Kidney epithelial cell (primary cell): Measurements from ENCODE around the gene YWHAG. TPM values are rescaled to one million over a fixed set of nuclear protein-coding genes. Genes with fewer than 3 reads are reported as not detected.

Experiments used
- DNase-seq: peaks from one replicate; pipeline ENCODE4 v3.0.0-alpha.2; 2010; ENCODE audit warnings: low read depth
- H3K27me3 ChIP-seq: 2 replicates; pipeline ENCODE4 v1.6.0; 2011; ENCODE audit warnings: low read length; ENCODE audit not compliant: control insufficient read depth, insufficient read depth
- H3K36me3 ChIP-seq: 2 replicates; pipeline ENCODE4 v1.5.1; 2011; ENCODE audit warnings: low read length; ENCODE audit not compliant: control insufficient read depth, insufficient read depth
- H3K4me3 ChIP-seq: 2 replicates; pipeline ENCODE4 v1.5.1; 2011; ENCODE audit warnings: low read depth, mild to moderate bottlenecking, control low read depth, low read length
- total RNA-seq: library from RNA; depleted of rRNA; stranded (reverse); fragments of >200 nt; gene quantifications from 2 replicates; pipeline ENCODE4 v1.2.3, GENCODE V29; 2015
- TF ChIP-seq, protein P1 (sequence below): IDR thresholded peaks from 2 replicates; pipeline ENCODE4 v1.5.1; 2011; ENCODE audit warnings: mild to moderate bottlenecking, moderate library complexity, low read length, control low read depth, inconsistent platforms; ENCODE audit not compliant: insufficient read depth, poor library complexity, severe bottlenecking

YWHAG gene
- total RNA-seq, 1 donor from 2014 or later, result 115 TPM

DNA sequence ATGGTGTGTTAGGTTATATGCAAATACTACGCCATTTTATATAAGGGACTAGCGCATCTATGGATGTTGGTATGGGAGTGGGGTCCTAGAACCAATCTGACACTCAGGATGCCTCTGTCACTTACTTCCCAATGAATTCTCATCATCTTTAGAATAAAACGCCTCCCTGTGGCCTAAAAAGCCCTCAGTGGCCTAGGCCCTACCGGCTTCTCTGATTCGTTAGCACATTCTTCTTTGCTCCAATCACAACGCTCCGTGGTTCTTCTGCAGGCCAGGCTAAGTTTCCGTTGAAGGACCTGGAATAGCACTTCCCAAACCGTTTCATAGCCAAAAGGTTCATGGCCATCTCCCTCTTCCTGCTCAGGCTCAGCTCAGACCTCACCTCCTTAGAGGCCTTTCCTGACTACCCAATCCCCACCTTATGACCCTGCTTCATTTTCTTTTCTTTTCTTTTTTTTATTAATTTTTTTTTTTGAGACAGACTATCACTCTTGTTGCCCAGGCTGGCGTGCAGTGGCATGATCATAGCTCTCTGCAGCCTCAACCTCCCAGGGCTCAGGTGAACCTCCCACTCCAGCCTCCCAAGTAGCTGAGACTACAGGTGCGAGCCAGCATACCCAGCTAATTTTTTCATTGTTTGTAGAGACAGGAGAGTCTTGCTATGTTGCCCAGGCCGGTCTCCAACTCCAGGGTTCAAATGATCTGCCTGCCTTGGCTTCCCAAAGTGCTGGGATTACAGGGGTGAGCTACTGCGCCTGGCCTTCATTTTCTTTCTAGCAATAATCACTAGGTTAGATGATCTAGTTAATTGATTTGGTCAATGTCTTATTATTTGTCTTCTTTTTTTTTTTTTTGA is 24.5 kb upstream of the YWHAG start:
- no peaks in the 10 kb centered on the region for H3K27me3 ChIP-seq
- TF ChIP-seq, protein P1, sequence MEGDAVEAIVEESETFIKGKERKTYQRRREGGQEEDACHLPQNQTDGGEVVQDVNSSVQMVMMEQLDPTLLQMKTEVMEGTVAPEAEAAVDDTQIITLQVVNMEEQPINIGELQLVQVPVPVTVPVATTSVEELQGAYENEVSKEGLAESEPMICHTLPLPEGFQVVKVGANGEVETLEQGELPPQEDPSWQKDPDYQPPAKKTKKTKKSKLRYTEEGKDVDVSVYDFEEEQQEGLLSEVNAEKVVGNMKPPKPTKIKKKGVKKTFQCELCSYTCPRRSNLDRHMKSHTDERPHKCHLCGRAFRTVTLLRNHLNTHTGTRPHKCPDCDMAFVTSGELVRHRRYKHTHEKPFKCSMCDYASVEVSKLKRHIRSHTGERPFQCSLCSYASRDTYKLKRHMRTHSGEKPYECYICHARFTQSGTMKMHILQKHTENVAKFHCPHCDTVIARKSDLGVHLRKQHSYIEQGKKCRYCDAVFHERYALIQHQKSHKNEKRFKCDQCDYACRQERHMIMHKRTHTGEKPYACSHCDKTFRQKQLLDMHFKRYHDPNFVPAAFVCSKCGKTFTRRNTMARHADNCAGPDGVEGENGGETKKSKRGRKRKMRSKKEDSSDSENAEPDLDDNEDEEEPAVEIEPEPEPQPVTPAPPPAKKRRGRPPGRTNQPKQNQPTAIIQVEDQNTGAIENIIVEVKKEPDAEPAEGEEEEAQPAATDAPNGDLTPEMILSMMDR, result no peak
- no peak overlapping the region for H3K4me3 ChIP-seq
- no peak for DNase-seq
- no peaks in the 10 kb centered on the region for H3K36me3 ChIP-seq

DNA sequence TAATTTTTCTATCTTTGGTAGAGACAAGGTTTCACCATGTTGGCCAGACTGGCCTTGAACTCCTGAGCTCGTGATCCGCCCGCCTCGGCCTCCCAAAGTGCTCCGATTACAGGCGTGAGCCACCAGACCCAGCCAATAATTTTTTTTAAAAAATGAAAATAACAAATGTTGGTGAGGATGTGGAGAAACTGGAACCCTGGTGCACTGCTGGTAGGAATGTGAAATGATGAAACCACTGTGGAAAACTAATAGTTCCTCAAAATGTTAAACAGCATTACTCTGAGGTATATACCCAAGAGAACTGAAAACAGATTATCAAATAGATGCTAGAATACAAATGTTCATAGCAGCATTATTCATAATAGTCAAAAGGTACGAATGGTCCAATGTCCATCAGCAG is 23.0 kb upstream of the YWHAG start:
- Histone ChIP-seq H3K27me3 (no peaks in the 10 kb centered on the region), H3K4me3 (no peak overlapping the region), H3K36me3 (no peaks in the 10 kb centered on the region)
- DNase-seq, result no peak
- TF ChIP-seq, protein P1, result no peak

DNA sequence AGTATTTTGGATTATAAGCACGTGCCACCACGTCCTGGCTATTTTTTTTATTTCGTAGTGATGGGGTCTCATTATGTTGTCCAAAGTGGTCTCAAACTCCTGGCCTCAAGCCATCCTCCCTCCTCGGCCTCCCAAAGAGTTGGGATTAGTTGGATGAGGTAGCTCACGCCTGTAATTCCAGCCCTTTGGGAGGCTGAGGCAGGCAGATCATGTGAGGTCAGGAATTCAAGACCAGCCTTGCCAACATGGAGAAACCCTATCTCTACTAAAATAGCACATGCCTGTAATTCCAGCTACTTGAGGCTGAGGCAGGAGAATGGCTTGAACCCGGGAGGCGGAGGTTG is 21.8 kb upstream of the YWHAG start:
- Histone ChIP-seq H3K36me3 (no peaks in the 10 kb centered on the region), H3K4me3 (no peak overlapping the region), H3K27me3 (no peaks in the 10 kb centered on the region)
- DNase-seq, result no peak
- TF ChIP-seq, protein P1, result no peak

DNA sequence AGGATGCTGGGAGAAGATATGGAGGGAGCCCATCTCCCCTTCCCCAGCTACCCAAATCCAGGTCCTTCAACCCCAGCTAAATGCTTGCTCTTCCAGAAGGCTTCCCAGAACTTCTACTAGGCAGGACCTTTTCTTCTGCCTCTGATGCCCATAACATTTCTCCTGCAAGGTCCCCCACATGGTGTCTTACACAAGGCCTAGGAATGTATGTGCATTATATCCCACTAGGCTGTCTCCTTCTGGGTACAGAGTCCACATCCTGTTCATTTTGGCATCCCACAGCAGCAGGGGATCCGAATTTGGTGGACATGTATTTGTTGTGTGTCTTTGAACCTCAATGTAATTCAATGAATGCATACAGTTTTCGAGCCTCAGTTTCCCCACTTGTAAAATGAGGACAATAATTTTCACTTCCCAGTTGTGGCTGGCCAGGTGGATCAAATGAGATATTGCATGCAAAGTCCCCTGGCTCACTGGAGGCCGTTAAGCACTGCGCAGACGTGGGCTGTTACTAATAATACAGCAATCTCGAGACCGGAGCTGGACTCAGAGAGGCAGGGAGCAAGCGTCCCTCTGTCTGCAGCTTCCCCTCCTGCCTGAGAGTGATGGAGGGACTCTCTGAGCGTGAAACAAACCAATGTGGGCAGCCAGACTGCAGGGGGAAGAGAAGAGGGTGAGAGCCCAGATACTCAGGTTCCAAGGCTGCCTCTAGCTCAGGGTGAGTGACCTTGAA is 18.6 kb upstream of the YWHAG start:
- TF ChIP-seq, protein P1, result no peak
- no peak for DNase-seq
- no peak overlapping the region for H3K4me3 ChIP-seq

DNA sequence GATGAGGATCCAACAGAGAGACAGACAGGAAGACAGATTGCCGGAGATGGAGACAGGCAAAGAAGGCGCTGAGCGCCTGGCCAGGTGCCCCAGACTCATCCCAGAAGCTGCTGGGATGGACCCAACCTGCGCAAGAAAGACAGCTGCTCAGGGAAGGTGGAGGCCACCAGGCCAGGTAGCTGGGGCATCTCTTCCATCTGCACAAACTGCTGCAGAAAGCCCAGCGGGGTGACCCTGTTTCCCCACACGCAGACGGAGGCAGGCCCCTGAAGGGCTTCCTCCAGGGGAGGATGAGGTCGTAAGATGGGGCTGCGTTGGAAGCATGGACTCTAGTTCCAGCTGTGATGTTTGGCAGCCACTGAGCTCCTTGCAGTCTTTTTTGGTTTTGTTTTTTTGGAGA is 16.5 kb upstream of the YWHAG start:
- Histone ChIP-seq H3K27me3 (no peaks in the 10 kb centered on the region), H3K4me3 (no peak overlapping the region), H3K36me3 (no peaks in the 10 kb centered on the region)
- TF ChIP-seq, protein P1, result no peak
- no peak for DNase-seq

More for the DNA sequence above, 18.6 kb upstream of the YWHAG start:
- H3K36me3 ChIP-seq, result no peaks in the 10 kb centered on the region
- no peaks in the 10 kb centered on the region for H3K27me3 ChIP-seq
